Fibroblast of lung (primary cell): ENCODE measurements around the gene GNAO1. TPM values are rescaled to one million over a fixed set of nuclear protein-coding genes. Genes with fewer than 3 reads are reported as not detected.

ENCODE experiments used
- DNase-seq, 2 donors: peaks; one replicate each; pipeline versions ENCODE4 v3.0.0 to v3.0.0-alpha.2; 2010; ENCODE audit warnings: low read depth in 2 of 2
- H2AFZ ChIP-seq: 2 replicates; pipeline ENCODE4 v1.5.1; 2012; ENCODE audit warnings: low read length, control low read depth, inconsistent platforms
- H3K27ac ChIP-seq: 2 replicates; pipeline ENCODE4 v1.5.1; 2011; ENCODE audit warnings: low read length, control low read depth; ENCODE audit not compliant: insufficient read depth
- H3K27me3 ChIP-seq: 2 replicates; pipeline ENCODE4 v1.5.1; 2011; ENCODE audit warnings: mild to moderate bottlenecking, low read length; ENCODE audit not compliant: control insufficient read depth, insufficient read depth
- H3K36me3 ChIP-seq: 2 replicates; pipeline ENCODE4 v1.5.1; 2011; ENCODE audit warnings: low read length; ENCODE audit not compliant: control insufficient read depth, insufficient read depth
- H3K4me1 ChIP-seq: 2 replicates; pipeline ENCODE4 v1.5.1; 2011; ENCODE audit warnings: low read length; ENCODE audit not compliant: control insufficient read depth, insufficient read depth; ENCODE audit errors: extremely low read depth
- H3K4me2 ChIP-seq: 2 replicates; pipeline ENCODE4 v1.5.1; 2011; ENCODE audit warnings: low read length, control low read depth; ENCODE audit not compliant: insufficient read depth; ENCODE audit errors: extremely low read depth
- H3K4me3 ChIP-seq, 4 experiments: fragments of 200-600 bp in 1 of 4; sonication (generic) in 1 of 4; replicated peaks in 1 of 4; 2 replicates each; pipeline ENCODE4 v1.5.1; 2011 to 2016; ENCODE audit warnings: low read length in 4 of 4, low read depth in 3 of 4, mild to moderate bottlenecking in 3 of 4, control low read depth in 2 of 4, inconsistent platforms in 1 of 4, mixed read lengths in 1 of 4; ENCODE audit not compliant: insufficient read depth in 1 of 4; ENCODE audit errors: control extremely low read depth in 1 of 4
- H3K79me2 ChIP-seq: 2 replicates; pipeline ENCODE4 v1.5.1; 2012; ENCODE audit warnings: mild to moderate bottlenecking, low read length, inconsistent platforms; ENCODE audit not compliant: control insufficient read depth, insufficient read depth
- H3K9ac ChIP-seq: 2 replicates; pipeline ENCODE4 v1.5.1; 2011; ENCODE audit warnings: mild to moderate bottlenecking, low read length, control low read depth; ENCODE audit not compliant: insufficient read depth
- H3K9me3 ChIP-seq: 2 replicates; pipeline ENCODE4 v1.5.1; 2012; ENCODE audit warnings: low read depth, low read length; ENCODE audit not compliant: control insufficient read depth, insufficient read depth
- H4K20me1 ChIP-seq: 2 replicates; pipeline ENCODE4 v1.5.1; 2011; ENCODE audit warnings: low read length; ENCODE audit not compliant: control insufficient read depth, insufficient read depth; ENCODE audit errors: extremely low read depth
- CTCF ChIP-seq, 2 donors: IDR thresholded peaks in 1 of 2; conservative IDR thresholded peaks in 1 of 2; 1 replicate in 1 of 2; 2 replicates in 1 of 2; pipeline ENCODE4 v1.5.1; 2011 to 2012; ENCODE audit warnings: low read length in 2 of 2, control low read depth in 1 of 2, inconsistent platforms in 1 of 2, low read depth in 1 of 2, mild to moderate bottlenecking in 1 of 2
- EZH2 ChIP-seq: IDR thresholded peaks from 2 replicates; pipeline ENCODE4 v1.5.1; 2012; ENCODE audit warnings: low read length, control low read depth, mild to moderate bottlenecking; ENCODE audit errors: missing control alignments
- polyA plus RNA-seq, 2 donors: library from polyadenylated mRNA; depleted of rRNA in 1 of 2; stranded (reverse) in 1 of 2; unstranded in 1 of 2; fragments of >200 nt; gene quantifications; 2 replicates each; pipeline ENCODE4 v1.2.1, GENCODE V29; 2011 to 2012; ENCODE audit warnings: missing spikeins in 1 of 2
- total RNA-seq: library from RNA; depleted of rRNA; stranded (reverse); fragments of >200 nt; gene quantifications from 2 replicates; pipeline ENCODE4 v1.2.1, GENCODE V29; 2014

The GNAO1 gene
- total and polyA plus RNA-seq, 2 donors (not counting 1 experiment from before 2014, with no cell fraction given), result 0.14 to 0.17 TPM

DNA sequence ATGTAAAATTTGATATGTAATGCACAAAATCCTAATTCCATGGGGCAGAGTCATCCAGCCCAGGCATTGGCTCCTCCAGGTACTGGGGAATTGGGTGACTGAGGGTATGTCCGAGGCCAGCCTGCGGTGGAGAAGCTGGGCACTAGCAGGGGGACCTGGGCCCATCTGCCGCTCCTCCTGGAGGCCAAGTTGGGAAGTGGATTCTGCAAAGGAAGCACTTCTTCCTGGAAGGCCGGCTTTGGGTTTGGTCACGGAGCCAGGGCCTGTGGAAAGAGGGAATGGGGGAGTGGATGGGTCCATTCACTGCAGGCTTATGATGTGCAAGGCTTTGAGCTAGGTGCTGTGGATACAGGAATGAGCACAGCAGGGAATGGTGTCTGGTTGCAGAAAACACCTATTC lies 85.8 kb downstream of the GNAO1 start:
- no peak for DNase-seq
- Histone ChIP-seq H3K27me3 (no peaks in the 10 kb centered on the region), H3K4me2 (no peak overlapping the region), H3K4me3 (no peak overlapping the region), H3K27ac (no peak overlapping the region), H3K9ac (no peak overlapping the region), H3K9me3 (no peaks in the 10 kb centered on the region), H4K20me1 (no peaks in the 10 kb centered on the region), H3K79me2 (no peaks in the 10 kb centered on the region), H3K4me1 (no peaks in the 10 kb centered on the region), H2AFZ (no peak overlapping the region), H3K36me3 (no peaks in the 10 kb centered on the region)
- TF ChIP-seq CTCF (conservative IDR thresholded peaks at IDR 0.05 in 1 of 2, IDR thresholded peaks at IDR 0.05 in 1 of 2; ENCODE audit: low read depth in 1 of 2, low read length in 2 of 2), result no peak

DNA sequence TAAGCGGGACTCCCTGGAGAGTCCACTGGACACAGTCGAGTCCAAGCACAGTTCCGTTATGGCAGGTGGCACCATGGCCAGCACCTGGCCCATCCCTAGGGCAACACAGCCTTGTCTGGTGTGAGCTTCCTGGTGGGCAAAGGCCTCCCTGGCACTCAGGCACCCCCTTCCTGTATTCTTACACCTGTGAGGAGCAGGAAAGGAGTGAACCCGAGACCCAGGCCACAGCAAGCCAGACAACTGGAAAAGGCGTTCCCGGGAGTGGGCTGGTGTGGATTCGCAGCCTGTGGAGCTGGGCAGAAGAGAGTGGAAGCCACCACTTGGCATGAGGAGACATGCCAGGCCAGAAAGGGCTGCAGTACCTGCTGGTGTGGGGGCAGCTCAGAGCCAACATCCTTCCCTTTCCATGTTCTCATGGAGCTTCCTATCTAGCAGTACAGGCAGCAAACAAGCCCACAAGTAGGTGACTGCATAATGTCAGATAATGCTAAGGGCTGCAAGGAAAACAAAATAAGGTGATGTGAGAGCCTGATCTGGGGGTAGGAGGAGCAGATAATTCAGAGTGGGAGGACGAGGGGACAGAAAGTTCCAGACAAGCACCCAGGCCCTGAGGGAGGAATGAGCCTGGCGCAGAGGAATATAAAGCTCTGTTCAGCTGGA lies 87.0 kb downstream of the GNAO1 start:
- DNase-seq, result no peak
- Histone ChIP-seq H3K27me3 (peaks cover under 1% of the 10 kb centered on the region), H3K9ac (no peak overlapping the region), H3K9me3 (no peaks in the 10 kb centered on the region), H3K27ac (no peak overlapping the region), H3K4me3 (no peak overlapping the region), H2AFZ (no peak overlapping the region), H4K20me1 (no peaks in the 10 kb centered on the region), H3K4me1 (no peaks in the 10 kb centered on the region), H3K36me3 (no peaks in the 10 kb centered on the region), H3K4me2 (no peak overlapping the region), H3K79me2 (no peaks in the 10 kb centered on the region)
- TF ChIP-seq CTCF (conservative IDR thresholded peaks at IDR 0.05 in 1 of 2, IDR thresholded peaks at IDR 0.05 in 1 of 2; ENCODE audit: low read depth in 1 of 2, low read length in 2 of 2) (no peak), EZH2 (no peak)

DNA sequence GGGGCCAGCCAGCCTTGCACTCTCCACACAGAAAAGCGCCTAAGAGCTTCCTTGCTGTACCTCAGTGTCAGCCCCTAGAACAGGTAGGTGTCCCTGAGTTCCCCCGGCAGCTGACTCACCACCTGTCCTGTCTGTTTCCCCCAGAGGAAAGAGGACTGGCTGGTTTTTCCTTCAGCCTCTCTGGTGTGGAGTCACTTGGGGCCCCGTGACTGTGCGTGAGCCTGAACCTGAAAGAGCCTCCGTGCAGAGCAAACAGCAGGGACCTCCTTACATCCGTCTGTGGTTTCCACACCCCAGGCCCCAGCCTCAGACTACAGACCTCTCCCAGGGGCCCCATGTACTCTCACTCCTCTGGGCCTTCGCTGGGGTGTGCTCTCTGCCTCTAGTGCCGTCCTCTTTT lies 87.8 kb downstream of the GNAO1 start:
- no peak overlapping the region for H3K4me2 ChIP-seq
- H3K9me3 ChIP-seq, result no peaks in the 10 kb centered on the region
- H4K20me1 ChIP-seq, result no peaks in the 10 kb centered on the region
- no peak overlapping the region for H3K9ac ChIP-seq
- H3K79me2 ChIP-seq, result no peaks in the 10 kb centered on the region
- H3K4me3 ChIP-seq, result no peak overlapping the region
- H3K36me3 ChIP-seq, result no peaks in the 10 kb centered on the region
- TF ChIP-seq EZH2 (no peak), CTCF (conservative IDR thresholded peaks at IDR 0.05 in 1 of 2, IDR thresholded peaks at IDR 0.05 in 1 of 2; ENCODE audit: low read depth in 1 of 2, low read length in 2 of 2) (no peak)
- no peaks in the 10 kb centered on the region for H3K4me1 ChIP-seq
- no peak for DNase-seq
- H3K27ac ChIP-seq, result no peak overlapping the region
- H2AFZ ChIP-seq, result no peak overlapping the region
- peaks cover 2% of the 10 kb centered on the region for H3K27me3 ChIP-seq
